Coronary artery (tissue), 2 donors: Measurements from ENCODE around the gene FGGY.

Experiments
- DNase-seq: peaks from one replicate; pipeline ENCODE4 v3.0.0-alpha.2; 2017; ENCODE audit warnings: low spot score
- H3K27ac ChIP-seq, 2 donors: fragments of 200-600 bp; sonication (generic); one replicate each; pipeline ENCODE4 v1.5.1; 2016 to 2019
- H3K4me3 ChIP-seq: fragments of 200-600 bp; sonication (generic); 2 replicates; pipeline ENCODE4 v1.5.1; 2016; ENCODE audit warnings: mild to moderate bottlenecking, moderate library complexity
- TF ChIP-seq, protein P1 (sequence below): fragments of 200-600 bp; sonication (generic); IDR thresholded peaks from one replicate; pipeline ENCODE4 v1.5.1; 2019; ENCODE audit warnings: antibody characterized with exemption

The FGGY gene

DNA sequence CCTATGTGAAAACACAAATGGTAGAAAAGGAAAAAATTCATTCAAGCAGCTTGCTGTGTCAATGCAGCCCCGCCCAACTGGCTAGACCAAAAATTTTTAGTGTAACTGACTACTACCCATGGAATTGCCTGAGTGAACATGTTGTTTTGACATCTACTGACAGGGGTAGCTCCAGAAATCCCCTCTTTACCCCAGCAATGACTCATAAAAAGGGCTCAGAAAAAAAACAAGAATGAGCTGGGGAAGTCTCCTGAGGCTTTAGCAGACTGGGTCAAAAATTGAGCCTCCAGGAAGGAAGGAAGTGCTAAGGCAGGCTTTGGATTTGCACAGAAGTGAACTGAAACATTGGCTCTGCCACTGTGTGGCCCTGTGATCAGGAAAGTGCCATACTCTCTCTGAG is 24.4 kb upstream of the FGGY start:
- Histone ChIP-seq H3K27ac (peak overlapping the region; percentile 10 to 36), H3K4me3 (no peak overlapping the region)
- TF ChIP-seq, protein P1, sequence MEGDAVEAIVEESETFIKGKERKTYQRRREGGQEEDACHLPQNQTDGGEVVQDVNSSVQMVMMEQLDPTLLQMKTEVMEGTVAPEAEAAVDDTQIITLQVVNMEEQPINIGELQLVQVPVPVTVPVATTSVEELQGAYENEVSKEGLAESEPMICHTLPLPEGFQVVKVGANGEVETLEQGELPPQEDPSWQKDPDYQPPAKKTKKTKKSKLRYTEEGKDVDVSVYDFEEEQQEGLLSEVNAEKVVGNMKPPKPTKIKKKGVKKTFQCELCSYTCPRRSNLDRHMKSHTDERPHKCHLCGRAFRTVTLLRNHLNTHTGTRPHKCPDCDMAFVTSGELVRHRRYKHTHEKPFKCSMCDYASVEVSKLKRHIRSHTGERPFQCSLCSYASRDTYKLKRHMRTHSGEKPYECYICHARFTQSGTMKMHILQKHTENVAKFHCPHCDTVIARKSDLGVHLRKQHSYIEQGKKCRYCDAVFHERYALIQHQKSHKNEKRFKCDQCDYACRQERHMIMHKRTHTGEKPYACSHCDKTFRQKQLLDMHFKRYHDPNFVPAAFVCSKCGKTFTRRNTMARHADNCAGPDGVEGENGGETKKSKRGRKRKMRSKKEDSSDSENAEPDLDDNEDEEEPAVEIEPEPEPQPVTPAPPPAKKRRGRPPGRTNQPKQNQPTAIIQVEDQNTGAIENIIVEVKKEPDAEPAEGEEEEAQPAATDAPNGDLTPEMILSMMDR: no peak
- no peak for DNase-seq

DNA sequence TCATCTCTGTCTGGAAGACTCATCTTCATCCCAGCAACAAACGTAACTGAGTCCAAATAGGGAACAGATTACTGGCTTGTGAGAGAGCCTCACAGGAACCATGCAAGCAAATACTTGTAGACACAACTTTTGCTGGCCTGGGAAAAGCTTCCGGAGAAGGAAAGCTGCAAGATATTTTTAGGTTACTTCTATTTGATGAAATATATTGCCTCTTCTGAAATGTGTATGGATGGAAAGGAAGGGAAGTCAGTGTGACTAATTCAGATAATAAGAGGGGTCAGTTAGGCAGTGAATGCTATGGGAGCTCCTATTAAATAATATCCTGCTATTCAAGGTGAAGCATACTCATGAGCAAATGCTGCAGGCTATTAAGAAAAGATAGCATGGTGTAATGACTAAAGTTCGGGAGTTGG is 20.4 kb upstream of the FGGY start:
- no peak for DNase-seq
- no peak overlapping the region for H3K27ac ChIP-seq
- TF ChIP-seq, protein P1: no peak

DNA sequence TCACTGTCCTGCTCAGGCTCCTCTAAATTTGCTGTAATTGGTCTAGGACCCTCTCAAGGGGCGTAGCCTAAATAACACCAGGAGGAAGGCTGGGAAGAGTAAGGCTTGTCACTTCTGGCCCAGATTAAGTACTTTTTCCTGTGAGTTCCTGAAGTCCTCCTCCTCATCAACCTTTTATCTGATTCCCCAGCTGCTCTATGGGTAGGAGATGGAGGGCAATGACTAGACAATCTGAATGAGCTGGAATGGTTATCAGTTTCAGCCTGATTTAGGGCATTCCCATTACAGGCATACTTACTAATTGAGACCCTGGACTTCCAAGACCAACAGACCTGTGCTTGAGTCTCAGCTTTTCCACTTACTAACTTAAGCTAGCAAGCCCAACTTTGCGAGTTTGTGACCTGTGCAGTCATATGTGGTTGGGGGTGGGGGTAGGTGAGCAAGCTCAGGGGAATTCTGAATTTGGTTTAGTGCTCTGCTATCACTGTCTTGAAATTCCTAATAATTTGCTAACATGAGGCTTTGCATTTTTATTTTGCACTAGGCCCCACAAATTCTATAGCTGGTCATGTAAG is 18.0 kb upstream of the FGGY start:
- Histone ChIP-seq H3K27ac (no peak overlapping the region), H3K4me3 (no peak overlapping the region)
- no peak for DNase-seq
- TF ChIP-seq, protein P1: no peak

More for the DNA sequence above, 20.4 kb upstream of the FGGY start:
- no peak overlapping the region for H3K4me3 ChIP-seq

DNA sequence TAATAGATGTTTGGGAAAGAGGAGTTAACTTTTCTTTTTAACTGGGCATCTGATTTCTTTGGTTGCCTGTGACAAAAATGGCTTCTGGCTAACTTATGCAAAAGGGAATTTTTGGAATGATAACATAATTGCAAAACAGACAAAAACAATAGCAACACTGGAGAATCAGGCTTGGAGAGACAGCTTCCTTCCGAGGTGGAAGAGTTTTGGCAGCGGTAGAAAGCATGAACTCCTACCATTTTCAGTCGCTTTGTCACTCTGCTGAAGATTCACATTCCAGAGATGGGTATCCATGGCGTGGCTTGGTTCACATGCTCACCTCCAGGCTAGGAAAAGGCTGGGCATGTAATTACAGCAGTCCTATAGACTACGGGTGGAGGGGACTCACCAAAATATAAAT is 17.2 kb upstream of the FGGY start:
- Histone ChIP-seq H3K4me3 (no peak overlapping the region), H3K27ac (no peak overlapping the region)
- TF ChIP-seq, protein P1: no peak
- no peak for DNase-seq

DNA sequence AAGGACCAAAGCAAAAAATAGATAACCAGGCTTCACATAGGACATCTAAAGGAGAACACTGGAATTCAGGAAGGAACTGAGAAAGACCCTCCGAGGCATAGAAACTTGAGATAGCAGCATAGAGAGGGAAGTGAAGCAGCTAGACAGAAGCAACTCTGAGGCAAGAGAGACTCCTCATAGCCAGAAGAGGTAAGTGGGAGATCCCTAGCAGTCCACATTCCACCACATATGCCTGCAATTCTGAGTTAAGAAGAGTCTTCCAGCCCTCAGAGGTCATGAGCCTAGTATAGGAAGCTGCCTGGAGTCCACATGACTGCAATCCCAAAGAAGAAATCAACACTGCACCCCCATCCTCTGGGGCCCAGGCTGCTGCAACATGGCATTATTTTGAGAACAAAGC is 13.9 kb upstream of the FGGY start:
- TF ChIP-seq, protein P1: no peak
- Histone ChIP-seq H3K27ac (no peak overlapping the region), H3K4me3 (no peak overlapping the region)
- no peak for DNase-seq

DNA sequence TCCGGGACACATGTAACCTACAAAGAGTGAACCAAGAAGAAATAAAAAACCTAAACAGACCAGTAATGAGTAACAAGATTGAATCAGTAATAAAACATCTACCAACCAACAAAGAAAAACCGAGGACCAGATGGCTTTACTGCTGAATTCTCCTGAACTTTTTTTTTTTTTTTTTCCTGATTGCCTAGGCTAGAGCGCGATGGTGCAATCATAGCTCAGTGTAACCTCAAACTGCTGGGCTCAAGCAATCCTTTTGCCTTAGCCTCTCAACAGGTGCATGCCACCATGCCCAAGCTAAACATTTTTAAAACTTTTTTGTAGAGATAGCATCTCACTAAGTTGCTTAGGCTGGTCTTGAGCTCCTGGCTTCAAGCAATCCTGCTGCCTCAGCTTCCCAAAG is 11.2 kb upstream of the FGGY start:
- Histone ChIP-seq H3K4me3 (no peak overlapping the region), H3K27ac (no peak overlapping the region)
- TF ChIP-seq, protein P1: no peak
- DNase-seq: no peak

DNA sequence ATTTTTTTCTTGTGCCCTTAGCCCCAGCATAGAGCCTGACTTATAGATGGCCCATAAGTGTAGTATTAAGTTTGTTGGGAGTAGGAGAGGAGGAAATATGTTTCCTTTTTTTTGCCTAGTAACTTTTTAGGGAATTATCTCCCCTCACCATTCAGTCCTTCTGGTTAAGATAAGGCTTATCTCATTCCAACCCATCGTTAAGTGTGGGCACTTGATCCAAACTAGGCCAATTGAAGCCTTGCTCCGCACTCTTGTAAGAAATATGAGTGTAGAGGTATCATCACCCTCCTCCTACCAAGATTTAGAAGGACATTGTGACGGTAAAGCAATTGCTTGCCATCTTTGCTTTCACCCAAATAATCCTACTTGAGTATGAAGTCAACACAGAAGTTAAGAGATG is 8.8 kb upstream of the FGGY start:
- Histone ChIP-seq H3K4me3 (no peak overlapping the region), H3K27ac (no peak overlapping the region)
- DNase-seq: no peak
- TF ChIP-seq, protein P1: no peak
